ENCODE data around the gene MRPS5.

Gene MRPS5

DNA sequence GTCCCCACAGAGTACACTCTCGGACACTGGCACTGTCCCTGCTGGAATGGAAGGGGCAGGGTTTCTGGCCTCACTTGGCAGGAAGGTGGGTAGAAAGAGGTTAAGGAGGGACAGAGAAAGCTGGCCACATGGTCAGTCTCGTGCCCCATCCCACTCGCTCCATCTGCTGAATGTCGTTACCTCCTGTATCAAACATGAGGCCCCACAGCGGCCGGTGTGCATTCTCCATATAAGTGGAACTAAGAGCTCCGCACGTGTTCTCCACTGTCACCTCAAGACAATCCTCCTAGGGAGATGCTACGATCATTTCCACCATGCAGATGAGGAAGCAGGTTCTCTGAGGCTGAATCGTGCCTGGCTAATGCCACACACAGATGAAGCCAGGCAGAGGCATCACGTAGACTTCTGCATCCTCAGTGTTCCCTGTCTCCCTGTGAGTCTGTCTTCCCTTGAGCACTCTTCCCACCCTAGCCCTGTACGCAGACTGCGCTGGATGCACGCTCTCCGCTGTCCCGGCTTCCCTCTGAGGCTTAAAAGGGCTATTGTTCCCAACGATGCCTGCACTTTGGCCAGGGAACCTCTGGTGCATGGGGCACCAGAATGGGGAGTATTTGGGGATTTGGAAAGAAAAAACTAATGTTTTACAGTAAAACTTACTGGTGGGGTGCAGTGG lies 61.0 kb downstream of the MRPS5 start:
- no peak overlapping the region for H3K9ac ChIP-seq (ENCODE audit: low read depth, low read length)
- peaks cover 10% of the 10 kb centered on the region for H3K4me1 ChIP-seq (ENCODE audit: control insufficient read depth, insufficient read depth, low read length)
- H3K4me3 ChIP-seq (ENCODE audit: low read depth, low read length), result no peak overlapping the region
- H3K27ac ChIP-seq (ENCODE audit: low read depth, low read length), result no peak overlapping the region
- H3K9me3 ChIP-seq (ENCODE audit: control insufficient read depth, insufficient read depth, low read length), result no peaks in the 10 kb centered on the region
- no peaks in the 10 kb centered on the region for H3K27me3 ChIP-seq (ENCODE audit: control insufficient read depth, insufficient read depth, low read length)
- H3K36me3 ChIP-seq (ENCODE audit: control insufficient read depth, insufficient read depth, low read length), result no peaks in the 10 kb centered on the region

DNA sequence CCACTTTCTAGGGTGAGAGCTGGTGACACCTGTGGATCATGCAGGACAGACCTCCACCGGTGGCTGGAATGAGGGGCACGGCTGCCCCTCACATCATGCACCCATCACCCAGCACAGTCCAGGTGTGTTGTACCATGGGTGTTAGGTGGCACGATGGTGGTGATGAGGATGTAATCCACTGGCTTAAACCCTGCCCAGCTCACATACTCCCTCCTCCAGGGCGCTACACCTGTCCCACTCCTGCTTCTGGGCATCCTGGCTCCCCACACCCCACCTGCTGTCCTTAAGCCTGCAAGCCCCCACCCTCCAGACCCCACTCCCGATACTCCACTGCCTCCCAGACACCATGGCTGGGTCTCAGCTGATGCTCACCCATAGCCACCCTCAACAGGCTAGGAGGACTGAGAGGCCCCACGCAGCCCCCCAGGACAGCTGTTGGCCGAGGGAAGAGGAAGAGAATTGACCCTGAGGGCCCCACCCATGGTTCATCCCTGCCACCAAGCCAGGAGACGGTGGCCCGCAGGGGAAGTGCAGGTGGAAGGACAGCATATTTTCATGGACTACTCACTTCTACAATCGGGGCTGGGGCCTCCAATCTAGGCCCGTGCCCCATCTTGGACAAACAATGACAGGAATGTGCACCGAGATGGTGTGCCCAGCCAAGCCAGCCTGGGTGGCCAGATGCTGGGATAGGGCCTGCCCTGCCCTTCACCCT lies 61.8 kb downstream of the MRPS5 start:
- Histone ChIP-seq H3K27ac (ENCODE audit: low read depth, low read length) (no peak overlapping the region), H3K36me3 (ENCODE audit: control insufficient read depth, insufficient read depth, low read length) (no peaks in the 10 kb centered on the region), H3K4me3 (ENCODE audit: low read depth, low read length) (no peak overlapping the region), H3K4me1 (ENCODE audit: control insufficient read depth, insufficient read depth, low read length) (peaks cover 10% of the 10 kb centered on the region), H3K27me3 (ENCODE audit: control insufficient read depth, insufficient read depth, low read length) (no peaks in the 10 kb centered on the region), H3K9me3 (ENCODE audit: control insufficient read depth, insufficient read depth, low read length) (no peaks in the 10 kb centered on the region), H3K9ac (ENCODE audit: low read depth, low read length) (no peak overlapping the region)

DNA sequence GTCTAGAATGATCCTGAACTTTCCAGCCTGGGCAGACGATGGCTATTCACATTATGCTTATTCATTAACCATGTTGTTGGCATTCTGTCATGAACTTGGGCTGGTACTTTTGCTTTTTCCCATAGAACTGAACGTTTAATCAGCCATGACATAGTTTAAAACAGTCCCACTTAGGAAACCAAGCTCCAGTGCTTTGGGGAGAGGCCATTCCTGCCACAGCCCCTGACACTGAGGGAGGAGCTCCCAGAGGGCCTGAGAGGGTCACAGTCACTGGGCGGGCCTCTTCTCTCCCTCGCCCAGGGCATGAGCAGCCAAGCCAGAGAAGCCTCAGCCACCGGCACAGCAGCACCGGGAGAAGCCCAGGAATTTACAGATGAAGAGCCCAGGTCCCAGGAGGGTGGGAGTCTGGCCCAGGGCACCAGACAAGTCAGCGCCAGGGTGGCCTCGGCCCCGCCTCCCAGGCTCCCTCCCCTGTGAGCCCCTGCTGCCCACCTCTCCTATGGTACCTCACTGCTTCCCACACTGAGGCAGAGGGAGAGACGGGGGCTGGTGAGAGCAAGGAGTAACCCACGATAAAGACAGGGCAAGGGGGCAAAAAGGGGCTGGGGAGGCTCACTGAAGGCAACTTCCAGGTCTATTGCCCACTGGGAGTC lies 62.5 kb downstream of the MRPS5 start:
- Histone ChIP-seq H3K27ac (ENCODE audit: low read depth, low read length) (no peak overlapping the region), H3K9ac (ENCODE audit: low read depth, low read length) (no peak overlapping the region), H3K27me3 (ENCODE audit: control insufficient read depth, insufficient read depth, low read length) (no peaks in the 10 kb centered on the region), H3K9me3 (ENCODE audit: control insufficient read depth, insufficient read depth, low read length) (no peaks in the 10 kb centered on the region), H3K4me3 (ENCODE audit: low read depth, low read length) (no peak overlapping the region), H3K36me3 (ENCODE audit: control insufficient read depth, insufficient read depth, low read length) (no peaks in the 10 kb centered on the region), H3K4me1 (ENCODE audit: control insufficient read depth, insufficient read depth, low read length) (peaks cover 10% of the 10 kb centered on the region)

DNA sequence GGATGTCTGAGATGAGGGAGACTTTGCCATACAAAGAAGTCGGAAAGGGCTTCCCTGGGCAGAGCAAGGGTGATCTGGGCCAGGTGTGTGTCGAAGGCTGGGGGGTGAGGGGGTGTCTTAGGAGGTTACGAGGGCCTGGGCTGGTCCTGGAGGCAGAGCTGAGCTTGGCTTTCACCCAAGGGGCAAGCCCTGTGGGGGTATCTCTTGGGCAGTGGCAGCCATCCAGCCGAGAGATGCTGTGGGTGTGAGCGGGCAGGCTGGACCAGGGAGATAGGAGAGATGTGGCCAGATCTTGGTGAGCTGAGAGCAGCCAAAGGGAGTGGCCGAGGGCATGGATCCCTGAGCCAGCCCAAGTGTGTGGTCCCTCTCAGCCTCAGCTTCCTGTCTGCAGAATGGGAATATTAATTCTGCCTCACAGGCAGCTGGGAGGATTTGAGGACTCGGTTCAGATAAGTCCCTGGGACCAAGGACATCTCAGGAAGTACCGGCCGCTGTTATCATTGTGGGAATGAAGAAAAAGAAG lies 63.1 kb downstream of the MRPS5 start:
- peaks cover 10% of the 10 kb centered on the region for H3K4me1 ChIP-seq (ENCODE audit: control insufficient read depth, insufficient read depth, low read length)
- no peak overlapping the region for H3K9ac ChIP-seq (ENCODE audit: low read depth, low read length)
- H3K27me3 ChIP-seq (ENCODE audit: control insufficient read depth, insufficient read depth, low read length), result no peaks in the 10 kb centered on the region
- H3K9me3 ChIP-seq (ENCODE audit: control insufficient read depth, insufficient read depth, low read length), result no peaks in the 10 kb centered on the region
- H3K27ac ChIP-seq (ENCODE audit: low read depth, low read length), result no peak overlapping the region
- no peaks in the 10 kb centered on the region for H3K36me3 ChIP-seq (ENCODE audit: control insufficient read depth, insufficient read depth, low read length)
- no peak overlapping the region for H3K4me3 ChIP-seq (ENCODE audit: low read depth, low read length)

DNA sequence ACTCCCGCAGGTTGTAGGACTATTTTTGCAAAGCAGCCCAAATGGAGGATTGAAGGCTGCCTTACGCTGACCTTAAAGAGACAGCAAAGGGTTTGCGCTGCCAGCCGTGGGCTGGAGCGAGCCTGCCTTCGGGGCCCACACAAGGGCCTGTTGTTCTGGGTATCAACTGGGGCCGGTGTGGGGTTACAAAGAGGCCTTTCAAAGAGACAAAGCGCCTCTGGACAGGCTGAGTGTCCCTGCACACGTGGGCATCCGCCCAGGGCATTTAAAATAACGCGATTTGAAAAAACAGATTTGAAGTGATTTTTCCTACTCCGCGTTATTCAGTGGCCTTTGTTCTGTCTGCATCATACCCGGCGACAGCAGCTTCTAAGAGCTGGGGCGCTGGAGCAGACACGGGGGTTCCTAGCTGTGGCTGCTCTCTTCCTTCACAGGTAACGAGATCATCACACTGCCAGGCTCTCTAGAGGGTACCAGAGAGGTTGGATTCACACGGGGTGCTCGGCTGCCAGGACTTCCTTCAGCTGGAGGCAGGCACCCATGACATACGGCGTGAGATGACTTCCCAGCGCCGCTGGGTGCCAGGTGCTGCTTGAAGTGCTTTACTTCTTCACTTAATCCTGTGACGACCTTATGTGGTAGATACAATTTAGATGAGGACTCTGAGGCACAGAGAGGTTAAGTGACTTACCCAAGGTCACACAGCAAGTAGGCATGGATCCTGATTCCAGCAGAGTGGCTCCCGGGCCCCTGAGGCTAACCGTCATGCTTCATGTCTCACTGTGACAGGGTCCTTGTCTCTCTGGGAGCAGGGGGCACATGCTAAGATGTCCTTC lies 63.9 kb downstream of the MRPS5 start:
- H3K27me3 ChIP-seq (ENCODE audit: control insufficient read depth, insufficient read depth, low read length), result no peaks in the 10 kb centered on the region
- H3K27ac ChIP-seq (ENCODE audit: low read depth, low read length), result no peak overlapping the region
- no peaks in the 10 kb centered on the region for H3K9me3 ChIP-seq (ENCODE audit: control insufficient read depth, insufficient read depth, low read length)
- H3K9ac ChIP-seq (ENCODE audit: low read depth, low read length), result no peak overlapping the region
- H3K4me3 ChIP-seq (ENCODE audit: low read depth, low read length), result no peak overlapping the region
- no peaks in the 10 kb centered on the region for H3K36me3 ChIP-seq (ENCODE audit: control insufficient read depth, insufficient read depth, low read length)
- peaks cover 4% of the 10 kb centered on the region for H3K4me1 ChIP-seq (ENCODE audit: control insufficient read depth, insufficient read depth, low read length)

DNA sequence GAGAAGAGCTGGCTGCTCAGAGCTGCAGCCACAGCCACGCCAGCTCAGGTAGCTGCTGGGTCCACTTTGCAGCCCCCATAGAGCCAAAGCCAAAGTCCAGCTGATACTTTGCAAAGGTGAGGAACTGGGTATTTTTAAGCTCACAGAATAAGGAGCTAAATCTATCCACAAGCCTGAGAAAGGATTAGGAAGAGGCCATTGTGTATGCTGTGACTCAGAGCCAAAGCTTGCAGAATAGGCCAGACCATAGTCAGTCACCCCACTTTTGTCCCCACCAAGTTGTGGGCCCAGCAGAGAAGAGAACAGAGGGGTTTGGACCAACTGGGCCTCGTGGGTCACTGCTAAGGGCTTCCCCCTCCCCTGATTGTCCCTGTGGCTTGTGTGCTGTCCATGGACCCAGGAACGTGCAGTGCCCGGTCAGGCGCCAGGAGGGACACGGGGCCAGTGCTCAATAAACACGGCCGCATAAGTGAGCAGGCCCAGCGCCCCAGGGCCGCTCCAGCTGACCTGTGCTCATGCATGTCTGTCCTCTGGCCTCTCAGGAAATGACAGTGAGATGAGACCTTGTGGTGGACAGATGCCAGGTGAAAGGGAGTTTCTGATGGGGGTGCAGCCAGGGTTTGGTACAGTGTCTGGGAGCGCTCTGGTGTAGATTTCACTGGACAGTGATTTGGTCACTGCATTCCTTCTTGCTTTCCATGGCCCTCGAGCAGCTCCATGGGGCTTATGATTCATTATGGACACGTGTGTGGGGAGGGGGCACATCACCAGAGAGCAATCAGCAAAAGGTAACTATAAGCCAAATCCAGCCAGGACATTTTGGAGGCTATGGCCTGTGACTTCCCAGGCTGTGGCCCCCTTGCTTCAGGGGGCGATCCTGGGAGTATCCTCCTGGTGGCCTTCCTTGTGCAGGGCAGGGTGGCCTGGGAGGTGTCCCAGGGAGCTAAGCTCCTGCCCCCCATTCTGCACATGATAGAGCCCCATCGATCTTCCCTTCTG lies 64.8 kb downstream of the MRPS5 start:
- H3K9ac ChIP-seq (ENCODE audit: low read depth, low read length), result no peak overlapping the region
- no peak overlapping the region for H3K27ac ChIP-seq (ENCODE audit: low read depth, low read length)
- no peaks in the 10 kb centered on the region for H3K36me3 ChIP-seq (ENCODE audit: control insufficient read depth, insufficient read depth, low read length)
- no peaks in the 10 kb centered on the region for H3K4me1 ChIP-seq (ENCODE audit: control insufficient read depth, insufficient read depth, low read length)
- H3K9me3 ChIP-seq (ENCODE audit: control insufficient read depth, insufficient read depth, low read length), result no peaks in the 10 kb centered on the region
- H3K4me3 ChIP-seq (ENCODE audit: low read depth, low read length), result no peak overlapping the region
- H3K27me3 ChIP-seq (ENCODE audit: control insufficient read depth, insufficient read depth, low read length), result no peaks in the 10 kb centered on the region

DNA sequence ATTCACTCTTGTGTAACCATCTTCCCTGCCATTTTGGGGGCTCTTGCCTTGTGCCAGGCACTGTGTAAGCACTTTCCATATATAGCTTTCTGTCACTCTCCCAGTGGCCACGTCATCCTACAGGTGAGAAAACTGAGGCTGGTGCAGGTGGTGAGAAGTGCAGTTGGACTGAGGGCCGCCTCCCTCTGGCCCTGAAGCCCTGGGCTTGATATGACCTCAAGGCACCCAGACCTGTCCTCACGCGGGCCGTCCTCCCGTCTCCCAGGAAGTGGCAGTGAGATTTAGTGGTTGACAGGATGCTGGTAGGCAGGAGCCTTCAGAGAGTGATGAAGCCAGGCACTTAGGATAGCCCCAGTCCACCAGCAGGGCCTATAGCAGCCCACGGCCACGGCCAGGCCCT lies 65.6 kb downstream of the MRPS5 start:
- Histone ChIP-seq H3K4me3 (ENCODE audit: low read depth, low read length) (no peak overlapping the region), H3K9me3 (ENCODE audit: control insufficient read depth, insufficient read depth, low read length) (no peaks in the 10 kb centered on the region), H3K9ac (ENCODE audit: low read depth, low read length) (no peak overlapping the region), H3K4me1 (ENCODE audit: control insufficient read depth, insufficient read depth, low read length) (no peaks in the 10 kb centered on the region), H3K36me3 (ENCODE audit: control insufficient read depth, insufficient read depth, low read length) (no peaks in the 10 kb centered on the region), H3K27me3 (ENCODE audit: control insufficient read depth, insufficient read depth, low read length) (no peaks in the 10 kb centered on the region), H3K27ac (ENCODE audit: low read depth, low read length) (no peak overlapping the region)

DNA sequence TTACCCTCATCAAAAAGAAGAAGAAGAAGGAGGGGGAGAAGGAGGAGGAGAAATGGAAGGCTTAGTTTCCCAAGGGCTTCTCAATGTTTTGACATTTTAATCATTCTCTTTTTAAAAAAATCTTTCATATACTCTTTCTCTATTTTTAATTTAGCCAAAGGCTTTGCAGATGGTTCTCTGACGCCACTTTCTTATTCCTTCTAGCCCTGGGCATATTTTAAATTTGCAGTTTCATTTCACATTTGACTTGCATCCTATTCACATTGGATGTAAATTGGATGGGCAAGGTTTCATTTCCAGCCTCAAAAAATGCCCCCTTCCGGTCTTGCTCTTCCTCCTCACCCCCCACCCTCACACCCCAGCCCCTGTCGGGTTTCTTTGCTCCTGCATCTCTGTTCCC lies 66.3 kb downstream of the MRPS5 start:
- Histone ChIP-seq H3K9me3 (ENCODE audit: control insufficient read depth, insufficient read depth, low read length) (no peaks in the 10 kb centered on the region), H3K4me1 (ENCODE audit: control insufficient read depth, insufficient read depth, low read length) (no peaks in the 10 kb centered on the region), H3K36me3 (ENCODE audit: control insufficient read depth, insufficient read depth, low read length) (no peaks in the 10 kb centered on the region), H3K27ac (ENCODE audit: low read depth, low read length) (no peak overlapping the region), H3K4me3 (ENCODE audit: low read depth, low read length) (no peak overlapping the region), H3K9ac (ENCODE audit: low read depth, low read length) (no peak overlapping the region), H3K27me3 (ENCODE audit: control insufficient read depth, insufficient read depth, low read length) (no peaks in the 10 kb centered on the region)

DNA sequence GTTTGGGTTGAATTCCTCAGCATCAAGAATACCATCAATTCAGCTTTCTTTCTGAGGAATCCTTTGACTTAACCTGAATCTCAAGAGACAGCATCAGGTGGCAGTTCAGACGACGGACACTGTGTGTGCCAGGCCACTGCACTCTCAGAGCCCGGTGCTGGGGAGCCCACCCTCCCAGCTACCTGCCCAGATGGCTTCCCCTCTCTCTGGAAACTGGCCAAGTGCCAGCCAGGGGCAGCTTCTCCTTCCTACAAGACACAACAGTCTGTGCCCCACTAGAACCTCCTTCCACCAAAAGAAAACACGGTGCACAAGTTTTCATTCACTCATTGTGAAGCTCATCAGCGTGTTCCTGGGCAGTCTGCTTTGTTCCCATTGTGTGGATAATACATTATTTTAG lies 67.6 kb downstream of the MRPS5 start:
- H3K27me3 ChIP-seq (ENCODE audit: control insufficient read depth, insufficient read depth, low read length), result no peaks in the 10 kb centered on the region
- no peaks in the 10 kb centered on the region for H3K9me3 ChIP-seq (ENCODE audit: control insufficient read depth, insufficient read depth, low read length)
- H3K9ac ChIP-seq (ENCODE audit: low read depth, low read length), result no peak overlapping the region
- no peak overlapping the region for H3K4me3 ChIP-seq (ENCODE audit: low read depth, low read length)
- H3K4me1 ChIP-seq (ENCODE audit: control insufficient read depth, insufficient read depth, low read length), result no peaks in the 10 kb centered on the region
- no peaks in the 10 kb centered on the region for H3K36me3 ChIP-seq (ENCODE audit: control insufficient read depth, insufficient read depth, low read length)
- H3K27ac ChIP-seq (ENCODE audit: low read depth, low read length), result no peak overlapping the region

DNA sequence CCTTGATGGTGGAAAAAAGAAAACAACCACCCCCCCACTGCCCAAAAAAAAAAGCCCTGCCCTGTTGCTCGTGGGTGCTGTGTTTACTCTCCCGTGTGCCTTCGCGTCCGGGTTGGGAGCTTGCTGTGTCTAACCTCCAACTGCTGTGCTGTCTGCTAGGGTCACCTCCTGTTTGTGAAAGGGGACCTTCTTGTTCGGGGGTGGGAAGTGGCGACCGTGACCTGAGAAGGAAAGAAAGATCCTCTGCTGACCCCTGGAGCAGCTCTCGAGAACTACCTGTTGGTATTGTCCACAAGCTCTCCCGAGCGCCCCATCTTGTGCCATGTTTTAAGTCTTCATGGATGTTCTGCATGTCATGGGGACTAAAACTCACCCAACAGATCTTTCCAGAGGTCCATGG lies 68.1 kb downstream of the MRPS5 start:
- no peak overlapping the region for H3K4me3 ChIP-seq (ENCODE audit: low read depth, low read length)
- no peaks in the 10 kb centered on the region for H3K9me3 ChIP-seq (ENCODE audit: control insufficient read depth, insufficient read depth, low read length)
- no peaks in the 10 kb centered on the region for H3K36me3 ChIP-seq (ENCODE audit: control insufficient read depth, insufficient read depth, low read length)
- H3K27ac ChIP-seq (ENCODE audit: low read depth, low read length), result no peak overlapping the region
- H3K4me1 ChIP-seq (ENCODE audit: control insufficient read depth, insufficient read depth, low read length), result no peaks in the 10 kb centered on the region
- no peak overlapping the region for H3K9ac ChIP-seq (ENCODE audit: low read depth, low read length)
- H3K27me3 ChIP-seq (ENCODE audit: control insufficient read depth, insufficient read depth, low read length), result no peaks in the 10 kb centered on the region
